Upper lobe of right lung (tissue), 1 donor: ENCODE data around the gene FHOD3. TPM values are rescaled to one million over a fixed set of nuclear protein-coding genes. Genes with fewer than 3 reads are reported as not detected.

ENCODE experiments used
- ATAC-seq: fragments of 200-7000 bp; cut with Tn5 transposase; one replicate; pipeline ENCODE4 v1.9.1; 2020; ENCODE audit warnings: mild to moderate bottlenecking, moderate library complexity
- DNase-seq: peaks from one replicate; pipeline ENCODE4 v3.0.0-alpha.2; 2020
- H3K27ac ChIP-seq: fragments of 200-600 bp; one replicate; pipeline ENCODE4 v1.8.0; 2022
- H3K27me3 ChIP-seq: fragments of 200-600 bp; one replicate; pipeline ENCODE4 v1.8.0; 2022; ENCODE audit warnings: mild to moderate bottlenecking
- H3K36me3 ChIP-seq: fragments of 200-600 bp; one replicate; pipeline ENCODE4 v1.8.0; 2022
- H3K4me1 ChIP-seq: fragments of 200-600 bp; one replicate; pipeline ENCODE4 v1.8.0; 2022
- H3K4me3 ChIP-seq: fragments of 200-600 bp; one replicate; pipeline ENCODE4 v1.8.0; 2022; ENCODE audit warnings: mild to moderate bottlenecking
- H3K9me3 ChIP-seq: fragments of 200-600 bp; one replicate; pipeline ENCODE4 v1.8.0; 2022
- CTCF ChIP-seq: fragments of 200-600 bp; IDR thresholded peaks from one replicate; pipeline ENCODE4 v1.8.0; 2022; ENCODE audit warnings: antibody characterized with exemption
- intact Hi-C: fragments of 100-400 bp; cut with DNase I; formaldehyde crosslinking; loops from one replicate; pipeline ENCODE4 v1.11.0; 2022
- total RNA-seq: library from RNA; stranded (reverse); fragmentation: NEBNext Ultra II Directional; extraction: Animal tissue kit (Norgen Biotek cat#: 25700); gene quantifications from one replicate; pipeline ENCODE4 v1.2.1, GENCODE V29; 2021
- donor health status: DM: no; HTN: yes; CAD: no; lungs with severe emphysema.

Gene FHOD3
- total RNA-seq, 1 donor from 2014 or later, result 1.9 TPM

- no peaks in the 10 kb centered on the region for H3K4me1 ChIP-seq
- TF ChIP-seq CTCF, result no peak
- DNase-seq, result no peak
- H3K36me3 ChIP-seq, result no peaks in the 10 kb centered on the region
- intact Hi-C loops, result no loop called here
- no peak for ATAC-seq
- H3K4me3 ChIP-seq, result no peak overlapping the region
- no peak overlapping the region for H3K27ac ChIP-seq
- H3K27me3 ChIP-seq, result no peaks in the 10 kb centered on the region
- no peaks in the 10 kb centered on the region for H3K9me3 ChIP-seq
These were observed 152.8 kb downstream of the FHOD3 start for GRCh38 chr18:36450264-36450663.

GRCh38 chr18:36451454-36452251, 154.1 kb downstream of the FHOD3 start:
- Histone ChIP-seq H3K36me3 (no peaks in the 10 kb centered on the region), H3K9me3 (no peaks in the 10 kb centered on the region), H3K27ac (no peak overlapping the region), H3K4me3 (no peak overlapping the region), H3K27me3 (no peaks in the 10 kb centered on the region), H3K4me1 (no peaks in the 10 kb centered on the region)
- no peak for TF ChIP-seq CTCF
- DNase-seq (no peak), ATAC-seq (no peak)
- intact Hi-C loops, result no loop called here

GRCh38 chr18:36454245-36454644, 156.7 kb downstream of the FHOD3 start:
- no peaks in the 10 kb centered on the region for H3K9me3 ChIP-seq
- intact Hi-C loops, result no loop called here
- H3K4me1 ChIP-seq, result no peaks in the 10 kb centered on the region
- TF ChIP-seq CTCF, result no peak
- H3K27ac ChIP-seq, result no peak overlapping the region
- no peak overlapping the region for H3K4me3 ChIP-seq
- no peaks in the 10 kb centered on the region for H3K27me3 ChIP-seq
- no peaks in the 10 kb centered on the region for H3K36me3 ChIP-seq
- DNase-seq, result no peak
- peak; percentile 41 for ATAC-seq

DNA sequence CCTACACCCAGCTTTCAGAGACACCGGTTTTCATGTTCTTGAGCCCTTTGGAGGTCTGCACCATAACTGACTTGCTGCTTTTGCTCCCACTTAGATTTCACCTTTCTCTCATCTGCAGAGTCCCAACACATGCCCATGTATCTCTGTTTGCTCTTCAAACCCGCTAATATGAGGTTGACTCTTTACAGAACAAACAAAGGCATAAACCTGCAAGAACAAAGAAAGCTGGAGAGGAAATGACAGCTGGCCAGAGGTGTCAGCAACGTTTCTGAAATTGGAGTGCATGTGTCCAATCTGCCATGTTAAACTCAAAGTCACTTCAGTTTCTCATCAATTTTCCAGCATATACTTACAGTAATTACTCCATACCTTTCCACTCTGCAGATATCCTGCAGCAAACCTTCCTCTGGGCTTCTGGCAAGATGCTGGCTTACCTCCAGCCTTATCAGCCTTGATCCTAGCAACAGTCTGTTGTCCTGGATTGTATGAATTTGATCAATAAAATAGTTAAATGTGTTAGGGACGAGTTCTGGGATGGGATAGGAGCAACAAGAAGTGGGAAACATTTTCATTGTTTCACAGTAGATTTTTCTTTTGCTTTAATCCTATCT, 157.4 kb downstream of the FHOD3 start:
- Histone ChIP-seq H3K4me1 (no peaks in the 10 kb centered on the region), H3K4me3 (no peak overlapping the region), H3K36me3 (no peaks in the 10 kb centered on the region), H3K9me3 (no peaks in the 10 kb centered on the region), H3K27ac (no peak overlapping the region), H3K27me3 (no peaks in the 10 kb centered on the region)
- DNase-seq (no peak), ATAC-seq (no peak)
- TF ChIP-seq CTCF, result no peak
- intact Hi-C loops, result no loop called here

- no peaks in the 10 kb centered on the region for H3K27me3 ChIP-seq
- no peak overlapping the region for H3K27ac ChIP-seq
- H3K4me3 ChIP-seq, result no peak overlapping the region
- ATAC-seq (no peak), DNase-seq (no peak)
- no peaks in the 10 kb centered on the region for H3K9me3 ChIP-seq
- no peaks in the 10 kb centered on the region for H3K36me3 ChIP-seq
- intact Hi-C loops, result no loop called here
- no peaks in the 10 kb centered on the region for H3K4me1 ChIP-seq
- TF ChIP-seq CTCF, result no peak
These were observed 158.4 kb downstream of the FHOD3 start for GRCh38 chr18:36455931-36456330.
